Dendritic cell treated with granulocyte-macrophage colony-stimulating factor and Interleukin-4, amounts not matched to agents 40 ng/mL and 50 ng/mL, for 4 days (primary cell): ENCODE results near the gene NCOA5.

Experiments used
- H3K27ac Mint-ChIP-seq: one replicate; pipeline ENCODE4 v1.8.0; 2022; ENCODE audit warnings: mild to moderate bottlenecking, mixed read lengths
- H3K27me3 Mint-ChIP-seq: one replicate; pipeline ENCODE4 v1.8.0; 2022; ENCODE audit warnings: mild to moderate bottlenecking, mixed read lengths
- H3K36me3 Mint-ChIP-seq: one replicate; pipeline ENCODE4 v1.8.0; 2022; ENCODE audit warnings: low read depth, mixed read lengths
- H3K4me1 Mint-ChIP-seq: one replicate; pipeline ENCODE4 v1.8.0; 2022; ENCODE audit warnings: low read depth, mixed read lengths
- H3K4me3 Mint-ChIP-seq: one replicate; pipeline ENCODE4 v1.8.0; 2022; ENCODE audit warnings: mild to moderate bottlenecking, moderate library complexity, mixed read lengths
- H3K9me3 Mint-ChIP-seq: one replicate; pipeline ENCODE4 v1.8.0; 2022; ENCODE audit warnings: mixed read lengths
- intact Hi-C: fragments of 100-400 bp; cut with micrococcal nuclease; formaldehyde crosslinking; loops from one replicate; pipeline ENCODE4 v1.15.0; 2022

The NCOA5 gene

GRCh38 chr20:46025376-46025783 is 64.4 kb downstream of the NCOA5 start:
- H3K9me3 Mint-ChIP-seq = no peaks in the 10 kb centered on the region
- intact Hi-C loops = loop anchor here (2.0 to 10.0 kb wide), 2 partner anchors 31 to 89 kb away; partner anchors contain the start of gene CD40
- no peak overlapping the region for H3K4me3 Mint-ChIP-seq
- peaks cover 41% of the 10 kb centered on the region for H3K4me1 Mint-ChIP-seq
- H3K27ac Mint-ChIP-seq = no peak overlapping the region
- H3K36me3 Mint-ChIP-seq = no peaks in the 10 kb centered on the region
- H3K27me3 Mint-ChIP-seq = peaks cover 94% of the 10 kb centered on the region

DNA sequence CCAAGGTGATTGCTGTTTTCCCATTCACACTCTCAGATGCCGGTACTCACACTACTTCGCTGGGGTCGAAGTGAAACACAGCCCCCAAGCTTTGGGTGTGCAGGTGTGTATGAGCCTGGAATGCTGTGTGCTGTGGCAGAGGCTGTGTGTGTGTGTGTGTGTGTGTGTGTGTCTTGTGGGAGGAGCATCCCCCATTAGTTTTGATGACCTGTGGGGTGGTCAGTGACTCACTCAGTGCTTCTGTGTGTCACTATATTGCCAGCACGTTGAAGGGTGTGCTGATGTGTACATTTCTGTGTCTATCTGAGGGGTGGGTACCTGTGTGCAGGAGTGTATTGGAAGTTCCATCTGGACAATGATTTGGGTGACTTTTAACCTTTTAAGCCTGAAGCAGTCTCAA is 65.8 kb downstream of the NCOA5 start:
- peaks cover 83% of the 10 kb centered on the region for H3K27me3 Mint-ChIP-seq
- peaks cover 42% of the 10 kb centered on the region for H3K4me1 Mint-ChIP-seq
- no peaks in the 10 kb centered on the region for H3K9me3 Mint-ChIP-seq
- H3K4me3 Mint-ChIP-seq = no peak overlapping the region
- intact Hi-C loops = loop anchor here (2.0 to 10.0 kb wide), 3 partner anchors 33 to 91 kb away; partner anchors contain the start of genes CD40 and NCOA5
- no peaks in the 10 kb centered on the region for H3K36me3 Mint-ChIP-seq
- no peak overlapping the region for H3K27ac Mint-ChIP-seq

- peaks cover 78% of the 10 kb centered on the region for H3K27me3 Mint-ChIP-seq
- no peak overlapping the region for H3K4me3 Mint-ChIP-seq
- peaks cover 51% of the 10 kb centered on the region for H3K4me1 Mint-ChIP-seq
Observed at GRCh38 chr20:46023148-46023484, 66.6 kb downstream of the NCOA5 start.

DNA sequence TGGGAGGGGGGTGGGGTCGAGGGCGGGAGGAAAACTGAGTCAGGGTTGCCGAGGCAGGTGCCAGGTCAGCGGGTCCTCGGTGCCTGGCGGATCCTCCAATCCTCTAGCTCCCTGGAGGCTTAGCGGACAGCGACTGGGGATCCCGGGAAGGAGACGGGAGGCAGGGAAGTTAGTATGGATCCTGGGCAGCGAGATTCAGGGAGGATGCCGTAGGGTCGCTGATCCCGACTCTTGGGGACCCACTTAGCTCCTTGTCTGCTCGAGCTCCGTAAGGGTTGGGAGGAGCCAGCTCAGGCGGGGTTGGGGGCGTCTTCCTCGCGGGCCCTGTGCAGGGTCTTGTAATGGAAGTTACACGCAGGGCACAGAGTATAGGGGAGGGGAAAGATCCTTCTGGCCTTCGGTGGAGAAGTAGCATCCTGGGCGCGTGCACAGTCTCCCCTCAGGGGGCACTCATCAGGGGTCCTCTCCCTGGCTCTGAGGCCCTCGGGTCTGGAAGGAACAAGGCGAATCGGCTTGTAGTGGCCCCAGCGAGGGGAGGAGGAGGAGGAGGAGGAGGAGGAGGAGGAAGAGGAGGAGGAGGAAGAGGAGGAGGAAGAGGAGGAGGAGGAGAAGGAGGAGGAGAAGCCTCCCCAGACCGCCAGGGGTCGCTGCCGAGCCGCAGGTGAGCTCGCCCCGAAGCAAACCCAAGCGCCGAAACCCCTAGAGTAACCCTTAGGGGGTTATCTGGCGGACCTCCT is 67.2 kb downstream of the NCOA5 start:
- H3K36me3 Mint-ChIP-seq = no peaks in the 10 kb centered on the region
- H3K27me3 Mint-ChIP-seq = peaks cover 73% of the 10 kb centered on the region
- H3K9me3 Mint-ChIP-seq = no peaks in the 10 kb centered on the region
- H3K4me3 Mint-ChIP-seq = peak overlapping the region; percentile 83
- no peak overlapping the region for H3K27ac Mint-ChIP-seq
- intact Hi-C loops = loop anchor here (2.0 to 10.0 kb wide), 2 partner anchors 66 to 92 kb away; partner anchors contain the start of genes CD40 and NCOA5
- peaks cover 56% of the 10 kb centered on the region for H3K4me1 Mint-ChIP-seq

More at GRCh38 chr20:46023148-46023484, 66.6 kb downstream of the NCOA5 start:
- intact Hi-C loops = loop anchor here (2.0 to 10.0 kb wide), 2 partner anchors 66 to 92 kb away; partner anchors contain the start of genes CD40 and NCOA5
- no peak overlapping the region for H3K27ac Mint-ChIP-seq
- no peaks in the 10 kb centered on the region for H3K36me3 Mint-ChIP-seq
- no peaks in the 10 kb centered on the region for H3K9me3 Mint-ChIP-seq

DNA sequence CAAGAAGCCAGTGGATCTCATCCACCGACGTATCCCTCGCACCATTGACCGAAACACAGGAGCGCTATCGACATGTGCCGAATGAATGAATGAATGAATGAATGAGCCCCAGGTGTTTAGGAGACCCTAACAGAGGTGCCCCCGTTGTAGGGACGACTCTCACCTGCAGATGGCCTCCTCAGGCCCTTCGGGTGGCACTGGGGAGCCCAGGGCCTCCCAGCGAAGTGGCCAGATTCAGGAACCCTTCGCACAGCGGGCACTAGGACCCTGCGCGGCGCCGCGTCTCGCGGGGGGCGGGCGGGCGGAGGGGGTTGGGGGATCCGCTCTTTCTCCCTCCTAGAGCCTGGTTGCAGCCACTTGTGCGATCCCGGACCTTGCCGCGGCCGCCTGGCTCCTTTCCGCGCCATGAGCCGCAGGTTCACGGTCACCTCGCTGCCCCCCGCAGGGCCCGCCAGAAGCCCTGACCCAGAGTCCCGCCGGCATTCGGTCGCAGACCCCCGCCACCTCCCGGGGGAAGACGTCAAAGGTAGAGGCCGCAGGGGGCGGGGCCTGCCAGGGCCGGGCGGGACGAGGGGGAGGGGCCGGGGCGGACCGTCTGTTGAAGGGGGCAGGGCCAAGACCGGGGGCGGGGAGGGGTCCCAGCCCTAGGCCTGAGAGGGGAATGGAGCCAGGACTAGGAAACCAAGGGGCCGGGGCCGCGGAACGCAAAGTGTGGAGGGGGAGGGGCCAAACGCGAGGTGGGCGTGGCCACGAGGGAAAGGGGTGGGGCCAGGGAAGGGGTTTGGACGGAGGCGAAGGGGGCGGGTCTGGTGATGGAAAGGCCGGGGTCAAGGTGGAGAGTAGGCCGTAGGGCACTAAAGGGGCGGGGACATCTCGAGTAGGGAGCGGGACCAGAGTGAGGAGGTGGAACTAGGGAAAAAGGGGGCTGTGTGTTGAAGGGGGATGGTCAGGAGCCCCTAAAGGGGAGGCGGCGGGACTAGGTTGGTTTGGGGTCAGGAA is 68.1 kb downstream of the NCOA5 start:
- H3K27ac Mint-ChIP-seq = peak overlapping the region; percentile 53
- H3K27me3 Mint-ChIP-seq = peaks cover 66% of the 10 kb centered on the region
- intact Hi-C loops = loop anchor here (2.0 to 10.0 kb wide), 2 partner anchors 67 to 93 kb away; partner anchors contain the start of genes CD40 and NCOA5
- no peaks in the 10 kb centered on the region for H3K36me3 Mint-ChIP-seq
- H3K4me3 Mint-ChIP-seq = peak overlapping the region; percentile 83
- peaks cover 57% of the 10 kb centered on the region for H3K4me1 Mint-ChIP-seq
- no peaks in the 10 kb centered on the region for H3K9me3 Mint-ChIP-seq

DNA sequence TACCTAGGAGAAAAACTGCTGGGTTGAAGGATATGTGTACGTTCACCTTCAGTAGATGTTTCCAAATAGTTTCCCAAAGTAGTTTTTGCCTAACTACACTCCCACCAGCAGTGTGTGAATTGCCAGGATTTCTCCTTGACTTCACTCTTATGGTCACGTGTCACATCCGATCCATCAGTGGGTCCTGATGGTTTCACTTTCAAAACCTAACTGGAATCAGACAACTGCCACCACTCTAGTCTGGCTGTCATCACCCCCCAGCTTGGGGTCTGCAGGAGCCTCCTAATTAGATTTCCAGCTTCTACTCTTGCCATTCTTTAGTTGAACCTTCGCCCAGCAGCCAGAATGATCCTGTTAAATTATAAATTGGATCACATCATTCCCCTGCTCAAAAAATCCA is 69.2 kb downstream of the NCOA5 start:
- Mint-ChIP-seq H3K4me1 (peaks cover 57% of the 10 kb centered on the region), H3K4me3 (no peak overlapping the region), H3K27ac (no peak overlapping the region), H3K9me3 (no peaks in the 10 kb centered on the region), H3K36me3 (peaks cover 10% of the 10 kb centered on the region), H3K27me3 (peaks cover 55% of the 10 kb centered on the region)
- intact Hi-C loops = loop anchor here (10.0 kb wide), 1 partner anchor 94 kb away; the partner anchor contains the start of gene CD40

DNA sequence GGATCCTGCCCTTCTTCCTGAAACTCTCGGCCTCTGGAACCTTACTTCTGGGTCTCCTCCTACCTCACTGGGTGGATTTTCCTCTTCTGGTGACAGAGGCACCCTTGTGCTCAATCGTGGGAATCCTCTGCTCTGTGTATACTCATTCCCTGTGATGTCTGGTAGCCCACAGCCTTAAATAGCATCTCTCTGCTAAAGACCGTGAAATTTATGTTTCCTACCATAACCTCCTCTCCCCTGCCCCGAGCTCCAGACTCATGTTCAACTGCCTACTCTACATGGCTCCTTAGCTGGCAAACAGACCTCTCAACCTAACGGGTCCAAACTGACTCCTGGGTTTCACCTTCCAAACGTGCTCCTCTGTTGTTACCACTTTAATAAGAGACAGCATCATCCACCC is 71.2 kb downstream of the NCOA5 start:
- Mint-ChIP-seq H3K27me3 (peaks cover 38% of the 10 kb centered on the region), H3K9me3 (no peaks in the 10 kb centered on the region), H3K4me3 (no peak overlapping the region), H3K4me1 (peaks cover 65% of the 10 kb centered on the region), H3K36me3 (peaks cover 29% of the 10 kb centered on the region), H3K27ac (peak overlapping the region; percentile 7)
- intact Hi-C loops = no loop called here

- peaks cover 65% of the 10 kb centered on the region for H3K4me1 Mint-ChIP-seq
- H3K4me3 Mint-ChIP-seq = no peak overlapping the region
- H3K9me3 Mint-ChIP-seq = no peaks in the 10 kb centered on the region
- H3K27ac Mint-ChIP-seq = peak overlapping the region; percentile 7
- peaks cover 34% of the 10 kb centered on the region for H3K36me3 Mint-ChIP-seq
- H3K27me3 Mint-ChIP-seq = peaks cover 33% of the 10 kb centered on the region
- intact Hi-C loops = no loop called here
Observed at GRCh38 chr20:46018112-46018511, 71.7 kb downstream of the NCOA5 start.

DNA sequence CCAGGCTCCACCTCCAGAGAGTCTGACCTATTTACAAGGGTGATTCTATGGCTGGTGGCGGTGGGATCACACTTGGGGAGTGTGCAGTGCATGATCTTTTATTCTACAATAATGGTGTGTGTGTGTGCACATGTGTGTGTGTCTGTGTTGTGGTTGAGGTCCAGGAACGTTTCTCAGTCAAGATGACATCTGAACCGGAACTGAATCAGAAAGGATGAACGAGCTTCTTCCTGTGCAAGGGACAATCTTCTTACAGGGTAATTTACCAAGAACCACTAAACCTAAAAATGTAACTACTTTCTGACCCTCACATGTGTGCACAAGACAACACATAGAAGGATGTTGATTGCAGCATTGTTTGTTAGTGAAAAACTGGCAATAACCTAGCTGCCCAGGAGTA is 72.5 kb downstream of the NCOA5 start:
- Mint-ChIP-seq H3K36me3 (peaks cover 42% of the 10 kb centered on the region), H3K4me1 (peaks cover 65% of the 10 kb centered on the region), H3K27me3 (peaks cover 28% of the 10 kb centered on the region), H3K9me3 (no peaks in the 10 kb centered on the region), H3K4me3 (no peak overlapping the region), H3K27ac (no peak overlapping the region)
- intact Hi-C loops = no loop called here

DNA sequence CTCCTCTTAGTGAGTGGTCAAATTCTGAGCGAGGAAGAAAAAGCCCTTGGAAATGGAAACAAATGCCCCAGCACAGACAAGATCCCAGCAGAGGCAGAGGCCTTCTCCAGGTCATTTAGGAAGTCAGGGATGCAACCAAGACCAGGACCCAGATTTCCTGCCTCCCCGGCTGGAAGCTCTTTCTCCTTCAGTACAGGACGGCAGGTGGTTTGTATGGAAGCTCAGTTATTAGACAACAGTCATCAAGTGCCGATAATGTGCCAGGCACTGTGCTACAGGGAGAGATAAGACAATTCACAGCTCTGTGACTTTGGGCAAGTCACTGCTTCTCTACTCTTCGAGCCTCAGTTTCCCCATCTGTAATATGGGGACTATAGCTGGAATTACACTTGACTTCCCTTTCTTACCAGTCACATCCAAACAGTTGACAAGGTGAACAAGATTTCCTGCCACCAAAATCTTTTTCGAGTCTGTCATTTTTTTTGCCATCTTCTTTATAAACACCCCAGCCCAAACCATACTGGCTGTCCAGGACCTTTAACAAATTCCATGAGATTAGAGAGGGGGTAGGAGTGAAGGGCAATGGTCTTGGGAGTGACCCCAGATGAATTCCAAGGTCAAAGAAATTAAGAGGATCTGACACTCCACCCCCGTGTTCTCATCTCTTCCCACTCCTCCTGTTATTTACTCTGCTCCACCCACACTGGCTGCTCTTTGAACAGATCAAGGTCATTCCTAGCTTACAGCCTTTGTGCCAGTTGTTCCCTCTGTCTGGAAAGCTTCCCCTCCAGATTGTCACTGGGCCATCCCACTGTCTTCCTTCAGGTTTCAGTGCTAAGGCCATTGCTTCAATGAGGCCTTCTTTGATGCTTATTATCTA is 75.0 kb downstream of the NCOA5 start:
- Mint-ChIP-seq H3K4me3 (peak overlapping the region; percentile 70), H3K36me3 (peaks cover 65% of the 10 kb centered on the region), H3K4me1 (peaks cover 69% of the 10 kb centered on the region), H3K9me3 (no peaks in the 10 kb centered on the region), H3K27me3 (peaks cover 14% of the 10 kb centered on the region), H3K27ac (no peak overlapping the region)
- intact Hi-C loops = loop anchor here (2.0 to 5.0 kb wide), 2 partner anchors 42 to 160 kb away; partner anchors contain the start of gene ZNF335

DNA sequence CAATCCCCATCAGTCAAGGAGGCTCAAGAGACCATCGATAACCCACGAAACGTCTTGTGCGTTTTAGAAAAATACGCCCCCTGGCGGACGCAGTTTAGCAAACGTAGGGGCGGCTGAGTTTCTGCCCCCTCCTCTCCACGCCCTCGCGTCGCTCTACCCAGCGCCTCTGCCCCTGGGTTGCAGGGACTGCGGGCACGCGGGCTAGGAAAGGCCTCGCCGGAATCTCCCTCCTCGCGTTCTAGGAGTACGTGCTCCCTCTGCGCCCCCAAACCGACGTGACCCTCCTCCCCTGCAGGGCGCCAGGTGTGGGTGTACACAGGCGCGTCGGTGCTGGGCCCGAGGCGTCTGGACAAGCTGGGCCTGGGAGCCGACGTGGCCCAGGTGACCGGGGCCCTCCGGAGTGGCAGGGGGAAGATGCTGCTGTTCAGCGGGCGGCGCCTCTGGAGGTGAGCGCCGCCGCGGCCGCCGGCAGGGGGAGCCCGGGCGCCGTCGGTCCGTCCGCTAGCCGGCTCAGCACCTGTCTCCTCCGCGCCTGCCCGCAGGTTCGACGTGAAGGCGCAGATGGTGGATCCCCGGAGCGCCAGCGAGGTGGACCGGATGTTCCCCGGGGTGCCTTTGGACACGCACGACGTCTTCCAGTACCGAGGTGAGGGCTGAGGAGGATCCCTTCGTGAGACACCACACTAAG is 75.8 kb downstream of the NCOA5 start:
- H3K9me3 Mint-ChIP-seq = no peaks in the 10 kb centered on the region
- H3K27me3 Mint-ChIP-seq = peaks cover 14% of the 10 kb centered on the region
- H3K36me3 Mint-ChIP-seq = peaks cover 65% of the 10 kb centered on the region
- H3K4me1 Mint-ChIP-seq = peaks cover 77% of the 10 kb centered on the region
- H3K4me3 Mint-ChIP-seq = peak overlapping the region; percentile 70
- H3K27ac Mint-ChIP-seq = peak overlapping the region; percentile 99
- intact Hi-C loops = loop anchor here (1.0 to 5.0 kb wide), 3 partner anchors 27 to 161 kb away; partner anchors contain the start of gene ZNF335

DNA sequence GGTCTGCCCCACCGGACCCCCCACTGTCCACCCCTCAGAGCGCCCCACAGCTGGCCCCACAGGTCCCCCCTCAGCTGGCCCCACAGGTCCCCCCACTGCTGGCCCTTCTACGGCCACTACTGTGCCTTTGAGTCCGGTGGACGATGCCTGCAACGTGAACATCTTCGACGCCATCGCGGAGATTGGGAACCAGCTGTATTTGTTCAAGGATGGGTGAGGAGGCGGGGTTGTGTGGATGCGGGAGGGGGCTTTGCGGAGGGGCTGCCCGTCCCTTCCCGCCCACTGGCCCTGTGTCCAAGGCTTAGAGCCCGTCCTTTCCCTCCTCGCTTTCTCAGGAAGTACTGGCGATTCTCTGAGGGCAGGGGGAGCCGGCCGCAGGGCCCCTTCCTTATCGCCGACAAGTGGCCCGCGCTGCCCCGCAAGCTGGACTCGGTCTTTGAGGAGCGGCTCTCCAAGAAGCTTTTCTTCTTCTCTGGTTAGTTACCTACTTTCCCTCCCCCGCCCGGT is 76.4 kb downstream of the NCOA5 start:
- peak overlapping the region; percentile 90 for H3K4me3 Mint-ChIP-seq
- peaks cover 77% of the 10 kb centered on the region for H3K4me1 Mint-ChIP-seq
- intact Hi-C loops = loop anchor here (1.0 to 5.0 kb wide), 2 partner anchors 26 to 41 kb away; partner anchors contain the start of gene ZNF335
- peaks cover 10% of the 10 kb centered on the region for H3K27me3 Mint-ChIP-seq
- H3K36me3 Mint-ChIP-seq = peaks cover 65% of the 10 kb centered on the region
- peak overlapping the region; percentile 99 for H3K27ac Mint-ChIP-seq
- no peaks in the 10 kb centered on the region for H3K9me3 Mint-ChIP-seq
